ENCODE results near the gene ADGRF3.
"Not testable (repeated sequence)": the region's sequence is repeated elsewhere in the genome, so short reads cannot be mapped to it uniquely, and the experiment has no call there.

Gene ADGRF3

DNA sequence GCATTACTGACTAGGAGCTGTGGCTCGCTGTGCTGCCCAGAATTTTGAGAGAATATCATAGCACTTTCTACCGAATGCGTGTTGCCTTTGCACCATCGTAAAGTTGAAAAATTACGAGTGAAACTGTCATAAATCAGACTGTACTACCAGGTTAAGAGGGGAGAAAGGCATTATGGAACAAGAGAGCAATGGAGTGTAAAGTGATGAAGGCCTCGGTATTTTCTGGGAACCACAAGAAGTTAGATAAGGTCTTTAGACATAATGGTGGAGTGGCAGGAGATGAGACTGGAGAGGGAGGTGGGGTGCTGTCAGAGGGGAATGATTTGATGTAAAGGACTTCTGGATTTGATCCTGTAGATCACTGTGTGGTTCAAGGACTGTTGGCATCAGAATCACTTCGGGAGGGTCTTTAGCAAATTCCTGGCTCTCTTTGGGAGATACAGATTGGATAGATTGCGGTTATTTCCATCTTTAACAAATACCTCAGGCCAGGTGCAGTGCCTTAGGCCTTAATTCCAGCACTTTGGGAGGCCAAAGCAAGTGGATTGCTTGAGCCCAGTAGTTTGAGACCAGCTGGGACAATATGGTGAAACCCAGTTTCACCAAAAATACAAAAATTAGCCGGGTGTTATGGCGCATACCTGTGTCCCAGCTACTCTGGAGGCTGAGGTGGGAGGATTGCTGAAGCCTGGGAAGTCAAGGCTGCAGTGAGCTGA is 4.9 kb upstream of the ADGRF3 start:
- no peak for DNase-seq

DNA sequence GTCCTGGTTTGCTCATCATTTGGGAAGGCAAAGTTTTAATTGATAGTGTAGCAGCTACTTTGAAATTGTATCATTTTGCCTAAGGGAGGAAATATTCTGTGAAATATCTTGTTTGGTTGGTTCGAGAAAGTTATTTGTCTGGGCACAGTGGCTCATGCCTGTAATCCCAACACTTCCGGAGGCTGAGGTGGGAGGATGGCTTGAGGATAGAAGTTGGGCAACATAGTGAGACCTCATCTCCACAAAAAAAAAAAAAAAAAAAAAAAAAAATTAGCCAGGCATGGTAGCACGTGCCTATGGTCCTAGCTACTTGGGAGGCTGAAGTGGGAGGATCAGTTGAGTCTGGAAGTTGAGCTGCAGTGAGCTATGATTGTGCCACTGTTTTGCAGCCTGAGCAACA is 3.1 kb upstream of the ADGRF3 start:
- DNase-seq = no peak

- DNase-seq = no peak
Observed at GRCh38 chr2:26347286-26347865, 787 bp upstream of the ADGRF3 start.

- peak; percentile 100 for DNase-seq
Observed at GRCh38 chr2:26345545-26346453, 790 bp downstream of the ADGRF3 start, which contains the start of gene SELENOI. SELENOI (plus strand) TSS chr2:26346143; CDS start chr2:26346233, 90 bp downstream.

DNA sequence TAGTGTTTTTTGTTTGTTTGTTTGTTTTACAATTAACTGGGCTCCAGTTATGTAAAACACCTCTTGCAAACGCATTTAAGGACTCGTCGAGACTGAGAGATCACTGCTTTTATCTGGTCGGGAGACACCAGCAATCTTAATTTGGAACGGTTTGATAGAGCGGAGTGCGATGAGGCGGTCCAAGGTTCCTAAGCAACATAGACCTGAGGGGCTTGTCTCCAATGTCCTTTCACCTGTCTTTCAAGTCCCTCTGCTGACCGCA is 1.4 kb downstream of the ADGRF3 start:
- no peak for DNase-seq

DNA sequence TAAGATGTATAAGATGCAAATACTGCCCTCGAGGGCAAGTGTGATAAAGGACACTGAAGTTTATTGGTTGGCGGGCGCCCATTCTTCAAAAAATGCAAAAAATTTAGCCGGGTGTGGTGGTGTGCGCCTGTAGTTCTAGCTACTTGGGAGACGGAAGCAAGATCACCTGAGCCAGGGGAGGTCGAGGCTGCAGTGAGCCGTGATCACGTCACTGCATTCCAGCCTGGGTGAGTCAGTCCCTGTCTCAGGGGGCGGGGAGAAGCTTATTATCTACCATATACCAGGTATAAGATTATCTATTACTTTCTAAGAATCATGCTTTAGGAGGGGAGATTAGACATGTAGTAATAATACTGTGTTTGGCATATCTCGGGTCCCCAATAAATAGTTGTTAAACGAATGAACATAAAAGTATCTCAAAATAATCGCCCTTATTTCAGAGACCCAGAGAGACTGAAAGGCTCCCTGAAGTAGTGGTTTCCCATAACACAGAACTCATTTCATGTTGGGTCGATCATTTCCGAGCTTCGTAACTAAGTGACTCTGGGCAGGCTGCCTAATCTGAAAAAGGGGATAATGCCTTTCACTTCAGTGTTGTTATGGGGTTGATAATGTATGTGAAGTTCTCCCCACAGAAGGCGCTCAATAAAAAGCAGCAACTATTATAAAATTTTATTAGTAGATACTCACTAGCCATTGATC is 1.9 kb downstream of the ADGRF3 start:
- DNase-seq = no peak

DNA sequence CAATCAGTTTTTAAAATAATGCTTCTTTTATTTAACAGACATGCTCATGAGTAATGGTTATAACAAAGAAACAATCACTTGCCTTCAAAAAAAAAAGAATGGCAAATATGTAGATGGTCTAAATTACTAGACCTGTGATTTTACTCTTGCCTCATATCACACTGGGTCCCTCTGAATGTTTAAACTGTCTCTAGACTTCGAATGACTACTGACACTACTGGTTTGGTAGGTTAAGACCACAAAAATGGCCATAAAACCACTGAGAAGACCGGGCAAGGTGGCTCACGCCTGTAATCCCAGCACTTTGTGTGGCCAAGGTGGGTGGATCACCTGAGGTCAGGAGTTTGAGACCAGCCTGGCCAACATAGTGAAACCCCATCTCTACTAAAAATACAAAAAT is 5.8 kb downstream of the ADGRF3 start:
- no peak for DNase-seq

DNA sequence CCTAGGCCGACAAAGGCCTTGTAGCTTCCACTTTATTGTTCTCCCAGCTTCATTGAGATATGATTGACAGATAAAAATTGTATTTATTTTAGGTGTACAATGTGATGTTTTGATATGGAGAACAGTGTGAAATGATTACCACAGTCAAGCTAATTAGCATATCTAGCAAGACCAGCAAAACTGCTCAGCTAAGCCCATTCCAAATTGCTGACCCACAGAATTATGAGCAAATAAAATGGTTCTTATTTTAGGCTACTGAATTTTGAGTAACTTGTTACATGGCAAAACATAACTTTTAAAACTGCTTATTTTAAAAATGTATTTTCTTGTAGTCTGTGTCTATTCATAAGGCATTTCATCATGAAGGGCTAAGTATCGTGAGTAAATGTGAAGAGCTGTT is 9.3 kb downstream of the ADGRF3 start:
- DNase-seq = no peak

GRCh38 chr2:26336719-26337118 is 9.9 kb downstream of the ADGRF3 start:
- DNase-seq = no peak

DNA sequence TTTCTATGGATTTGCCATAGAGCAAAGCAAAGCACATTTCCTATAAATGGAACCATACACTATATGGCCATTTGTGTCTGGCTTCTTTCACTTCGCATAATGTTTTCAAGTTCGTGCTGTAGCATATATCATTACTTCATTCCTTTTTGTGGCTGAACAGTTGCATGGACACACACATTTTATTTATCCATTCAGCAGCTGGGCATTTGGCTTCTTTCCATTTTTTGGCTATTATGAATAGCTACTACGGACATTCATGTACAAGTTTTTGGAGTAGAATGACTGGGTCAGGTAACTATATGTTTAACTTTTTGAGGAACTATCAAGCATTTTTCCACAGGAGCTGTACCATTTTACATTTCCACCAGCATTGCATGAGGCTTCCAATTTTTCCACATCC is 11.4 kb downstream of the ADGRF3 start:
- no peak for DNase-seq

DNA sequence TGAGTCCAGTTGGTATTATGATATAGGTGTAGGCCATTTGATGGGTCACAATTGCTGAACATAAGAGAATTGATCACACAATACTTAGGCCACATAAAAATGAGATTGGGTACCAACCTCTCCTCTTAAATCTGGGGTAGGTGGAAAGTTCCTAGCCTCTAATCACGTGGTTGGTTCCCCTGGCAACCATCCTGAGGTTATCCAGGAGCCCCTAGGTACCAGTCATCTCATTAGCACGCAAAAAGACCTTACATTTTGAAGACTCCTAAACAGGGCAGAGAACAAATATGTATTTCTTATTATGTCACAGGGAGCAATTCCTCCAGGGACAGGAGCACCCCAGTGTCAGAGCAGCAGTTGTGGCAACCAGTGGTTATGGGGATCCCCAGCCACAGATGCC is 13.3 kb downstream of the ADGRF3 start:
- no peak for DNase-seq

DNA sequence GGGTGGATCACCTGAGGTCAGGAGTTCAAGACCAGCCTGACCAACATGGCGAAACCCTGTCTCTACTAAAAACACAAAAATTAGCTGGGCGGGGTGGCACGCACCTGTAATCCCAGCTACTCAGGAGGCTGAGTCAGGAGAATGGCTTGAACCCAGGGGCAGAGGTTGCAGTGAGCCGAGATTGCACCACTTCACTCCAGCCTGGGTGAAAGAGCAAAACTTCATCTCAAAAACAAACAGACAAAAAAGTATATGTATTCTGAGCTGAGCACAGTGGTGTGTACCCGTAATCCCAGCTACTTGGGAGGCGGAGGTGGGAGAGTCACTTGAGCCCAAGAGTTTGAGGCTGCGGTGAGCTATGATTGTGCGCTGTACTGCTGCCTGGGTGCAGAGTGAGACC is 15.3 kb downstream of the ADGRF3 start:
- not testable (repeated sequence) for DNase-seq

GRCh38 chr2:26330604-26331003 is 16.0 kb downstream of the ADGRF3 start:
- no peak for DNase-seq

DNA sequence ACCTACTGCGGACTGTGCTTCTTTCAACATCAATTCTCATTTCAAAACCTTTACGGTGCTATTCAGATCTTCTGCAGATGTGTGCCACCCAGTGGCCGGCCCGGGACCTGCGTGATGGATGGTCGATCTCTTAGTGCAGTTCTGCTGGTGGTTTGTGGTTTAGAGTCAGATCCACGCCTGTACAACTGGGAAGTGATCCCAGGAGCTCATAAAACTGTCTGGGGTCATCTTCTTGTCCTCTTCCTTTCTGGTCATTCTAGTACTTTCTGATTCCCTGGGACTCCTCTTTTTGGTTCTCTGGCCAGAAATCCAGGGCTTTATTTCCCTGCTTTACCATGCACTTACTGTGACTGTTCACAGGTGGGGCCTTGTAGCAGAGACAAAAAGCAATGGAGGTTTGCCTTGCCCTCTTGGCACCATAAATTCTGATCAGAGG is 16.5 kb downstream of the ADGRF3 start:
- DNase-seq = peak; percentile 93

- DNase-seq = not testable (repeated sequence)
Observed at GRCh38 chr2:26329083-26329482, 17.5 kb downstream of the ADGRF3 start.

- DNase-seq = peak; percentile 17
Observed at GRCh38 chr2:26327291-26328272, 19.0 kb downstream of the ADGRF3 start.

DNA sequence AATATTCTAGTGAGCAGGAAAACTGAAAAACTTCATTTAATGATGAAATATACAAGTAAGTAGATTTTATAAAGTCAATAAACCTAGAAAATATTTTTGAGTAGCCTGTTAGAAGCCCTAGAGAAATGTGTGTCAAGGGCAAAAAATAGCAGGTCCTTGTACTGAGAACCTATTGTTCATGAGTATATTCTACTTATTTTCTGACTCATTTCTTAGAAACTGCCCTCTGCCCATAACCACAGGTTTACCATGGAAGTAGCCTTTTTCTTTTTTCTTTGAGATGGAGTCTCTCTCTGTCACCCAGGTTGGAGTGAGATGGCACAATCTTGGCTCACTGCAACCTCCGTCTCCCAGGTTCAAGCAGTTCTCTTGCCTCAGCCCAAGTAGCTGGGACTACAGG is 20.1 kb downstream of the ADGRF3 start:
- no peak for DNase-seq

GRCh38 chr2:26325851-26326250 is 20.7 kb downstream of the ADGRF3 start:
- DNase-seq = peak; percentile 36

DNA sequence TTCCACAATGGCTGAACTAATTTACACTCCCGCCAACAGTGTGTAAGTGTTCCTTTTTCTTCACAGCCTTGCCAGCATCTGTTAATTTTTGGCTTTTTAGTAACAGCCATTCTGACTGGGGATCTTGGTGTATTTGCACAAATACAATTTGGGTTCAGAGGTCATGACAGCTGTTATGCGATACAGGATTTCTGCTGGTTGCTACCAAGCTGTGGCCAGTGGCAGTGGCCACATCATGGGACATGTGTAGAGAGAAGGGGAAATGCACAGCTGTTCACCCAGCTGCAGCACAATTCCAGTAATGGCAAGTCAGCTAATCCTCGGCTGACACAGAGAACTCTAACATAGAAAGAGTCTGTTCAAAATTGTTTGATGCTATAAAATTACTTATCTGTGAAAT is 21.7 kb downstream of the ADGRF3 start:
- DNase-seq = peak; percentile 19

- not testable (repeated sequence) for DNase-seq
Observed at GRCh38 chr2:26324479-26324878, 22.1 kb downstream of the ADGRF3 start.

- DNase-seq = no peak
Observed at GRCh38 chr2:26318950-26319349, 27.6 kb downstream of the ADGRF3 start.

Data from suppressor macrophage treated with lipopolysaccharide for 4 hours (primary cell).